ENCODE measurements around the gene MSI2. TPM values are rescaled to one million over a fixed set of nuclear protein-coding genes. Genes with fewer than 3 reads are reported as not detected.

MSI2 gene
- total RNA-seq, 1 donor from 2014 or later = 144 TPM

DNA sequence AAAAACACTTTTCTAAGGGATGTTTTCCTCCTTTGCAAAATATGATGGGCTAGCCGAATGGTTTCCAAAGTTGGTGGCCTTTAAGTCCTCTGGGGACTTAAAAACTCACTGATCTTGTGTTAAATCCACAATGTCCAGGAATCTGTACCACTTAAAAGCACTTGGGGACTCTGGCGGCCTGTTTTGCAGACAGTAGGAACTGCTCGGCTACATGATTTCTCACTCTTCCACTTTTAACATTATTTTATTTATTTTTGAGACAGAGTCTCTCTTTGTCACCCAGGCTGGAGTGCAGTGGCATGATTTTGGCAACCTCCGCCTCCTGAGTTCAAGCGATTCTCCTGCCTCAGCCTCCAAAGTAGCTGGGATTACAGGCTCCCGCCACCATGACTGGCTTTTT is 9.1 kb upstream of the MSI2 start:
- H3K9me3 Mint-ChIP-seq = peaks cover 32% of the 10 kb centered on the region
- peaks cover 6% of the 10 kb centered on the region for H3K4me1 Mint-ChIP-seq
- H3K36me3 Mint-ChIP-seq = peaks cover 5% of the 10 kb centered on the region
- TF ChIP-seq CTCF (IDR thresholded peaks at IDR 0.05; ENCODE audit: unreplicated experiment) = no peak
- H3K27ac Mint-ChIP-seq = no peak overlapping the region
- no peak overlapping the region for H3K4me3 Mint-ChIP-seq
- no peak for DNase-seq (ENCODE audit: low spot score in 2 of 2, unreplicated experiment in 2 of 2)
- H3K27me3 Mint-ChIP-seq (ENCODE audit: low read depth) = no peaks in the 10 kb centered on the region

DNA sequence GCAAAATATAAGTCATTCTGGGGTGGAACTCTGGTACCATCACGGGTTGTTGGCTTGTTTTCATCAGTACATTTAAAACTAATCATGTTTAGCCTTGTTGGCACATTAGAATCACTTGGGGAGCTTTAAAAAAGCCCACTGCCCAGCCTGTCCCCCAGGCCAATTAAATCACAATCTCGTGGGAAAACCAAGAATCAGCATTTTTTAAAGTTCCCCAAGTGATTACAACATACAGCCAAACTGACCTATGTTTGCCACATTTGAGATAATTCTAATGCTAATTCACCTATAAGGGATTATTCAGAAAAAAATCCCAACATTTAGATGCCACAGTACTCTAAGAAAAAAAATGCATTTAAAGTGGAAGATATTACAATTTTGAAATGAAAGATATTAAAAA is 8.4 kb upstream of the MSI2 start:
- H3K27ac Mint-ChIP-seq = no peak overlapping the region
- no peaks in the 10 kb centered on the region for H3K27me3 Mint-ChIP-seq (ENCODE audit: low read depth)
- TF ChIP-seq CTCF (IDR thresholded peaks at IDR 0.05; ENCODE audit: unreplicated experiment) = no peak
- peaks cover 5% of the 10 kb centered on the region for H3K4me1 Mint-ChIP-seq
- H3K9me3 Mint-ChIP-seq = peaks cover 32% of the 10 kb centered on the region
- H3K36me3 Mint-ChIP-seq = peaks cover 5% of the 10 kb centered on the region
- DNase-seq (ENCODE audit: low spot score in 2 of 2, unreplicated experiment in 2 of 2) = no peak
- H3K4me3 Mint-ChIP-seq = no peak overlapping the region

DNA sequence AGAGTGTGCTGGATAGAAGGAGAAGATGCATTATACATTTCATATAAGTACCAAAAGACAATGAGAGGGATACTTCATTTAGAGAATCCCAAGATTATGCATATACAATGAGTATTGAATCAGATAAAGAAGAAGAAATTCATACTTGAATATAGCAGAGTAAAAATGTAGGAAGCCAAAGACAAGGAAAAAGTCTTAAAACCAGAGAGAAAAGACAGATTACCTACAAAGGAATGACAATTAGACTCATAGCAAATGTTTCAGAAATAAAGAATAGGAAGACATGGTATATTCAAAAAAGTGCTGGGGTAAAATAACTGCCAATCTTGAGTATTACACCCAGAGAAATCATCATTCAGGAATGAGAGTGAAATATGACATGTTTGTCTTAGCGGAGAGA is 6.8 kb upstream of the MSI2 start:
- Mint-ChIP-seq H3K9me3 (peaks cover 32% of the 10 kb centered on the region), H3K4me1 (no peaks in the 10 kb centered on the region), H3K36me3 (peaks cover 5% of the 10 kb centered on the region), H3K27ac (no peak overlapping the region), H3K27me3 (ENCODE audit: low read depth) (no peaks in the 10 kb centered on the region), H3K4me3 (no peak overlapping the region)
- DNase-seq (ENCODE audit: low spot score in 2 of 2, unreplicated experiment in 2 of 2) = no peak
- no peak for TF ChIP-seq CTCF (IDR thresholded peaks at IDR 0.05; ENCODE audit: unreplicated experiment)

- Mint-ChIP-seq H3K36me3 (peaks cover 5% of the 10 kb centered on the region), H3K27ac (no peak overlapping the region), H3K4me3 (no peak overlapping the region), H3K9me3 (peaks cover 31% of the 10 kb centered on the region), H3K4me1 (peaks cover 2% of the 10 kb centered on the region), H3K27me3 (ENCODE audit: low read depth) (no peaks in the 10 kb centered on the region)
- no peak for TF ChIP-seq CTCF (IDR thresholded peaks at IDR 0.05; ENCODE audit: unreplicated experiment)
- DNase-seq (ENCODE audit: low spot score in 2 of 2, unreplicated experiment in 2 of 2) = no peak
Measured at GRCh38 chr17:57251211-57251787, 5.0 kb upstream of the MSI2 start.

DNA sequence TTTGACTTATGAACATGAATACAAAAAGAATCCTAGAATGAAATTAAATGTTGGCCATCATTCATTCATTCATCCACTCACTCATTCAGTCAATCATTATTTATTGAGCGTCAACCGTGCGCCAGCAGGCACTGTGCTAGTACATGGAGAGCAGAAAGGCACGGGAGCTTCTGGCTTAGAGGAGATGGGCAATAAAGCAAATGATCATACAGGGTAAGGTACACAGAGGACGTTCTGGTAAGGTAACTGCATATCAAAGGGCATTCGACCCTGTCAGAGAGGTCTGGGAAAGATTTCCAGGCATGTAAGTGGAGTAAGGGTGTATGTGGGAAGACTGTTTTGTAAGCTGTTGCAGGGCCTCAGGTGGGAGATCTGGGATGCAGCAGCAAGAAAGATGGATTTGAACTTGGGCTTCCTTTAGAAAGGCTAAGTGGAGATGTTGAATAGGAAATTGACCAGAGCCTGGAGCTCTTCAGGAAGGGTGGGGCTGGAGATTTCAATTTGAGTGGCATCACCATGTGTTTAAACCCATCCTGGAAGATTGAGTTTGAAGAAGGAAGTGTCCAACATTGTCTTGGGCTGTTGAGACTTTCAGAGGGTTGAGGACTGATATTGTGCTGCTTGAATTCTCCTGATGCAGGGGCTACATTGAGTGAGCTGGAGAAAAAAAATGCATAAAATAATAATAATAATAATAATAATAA is 2.8 kb upstream of the MSI2 start:
- DNase-seq (ENCODE audit: low spot score in 2 of 2, unreplicated experiment in 2 of 2) = no peak
- Mint-ChIP-seq H3K4me3 (no peak overlapping the region), H3K9me3 (peaks cover 25% of the 10 kb centered on the region), H3K27ac (no peak overlapping the region), H3K4me1 (peaks cover 12% of the 10 kb centered on the region), H3K27me3 (ENCODE audit: low read depth) (no peaks in the 10 kb centered on the region), H3K36me3 (peaks cover 5% of the 10 kb centered on the region)
- TF ChIP-seq CTCF (IDR thresholded peaks at IDR 0.05; ENCODE audit: unreplicated experiment) = no peak

Measured in mesothelial cell of epicardium (in vitro differentiated cells).